AG08396 (cell line): Measurements from ENCODE around the gene IRX2.

Source experiments
- DNase-seq: peaks from one replicate; pipeline ENCODE4 v3.0.0; 2012; ENCODE audit warnings: low spot score, mixed read lengths

IRX2 gene

GRCh38 chr5:2697041-2697440 is 54.4 kb downstream of the IRX2 start:
- no peak for DNase-seq
